GM18511 (cell line): ENCODE data around the gene CGB2.
"Not testable (repeated sequence)": the region's sequence is repeated elsewhere in the genome, so short reads cannot be mapped to it uniquely, and the experiment has no call there.

Experiments used
- ATAC-seq: cut with Tn5 transposase; IDR thresholded peaks from one replicate; pipeline ENCODE4 v1.9.1; 2021; ENCODE audit warnings: mild to moderate bottlenecking, moderate library complexity; ENCODE audit not compliant: unreplicated experiment

The CGB2 gene

DNA sequence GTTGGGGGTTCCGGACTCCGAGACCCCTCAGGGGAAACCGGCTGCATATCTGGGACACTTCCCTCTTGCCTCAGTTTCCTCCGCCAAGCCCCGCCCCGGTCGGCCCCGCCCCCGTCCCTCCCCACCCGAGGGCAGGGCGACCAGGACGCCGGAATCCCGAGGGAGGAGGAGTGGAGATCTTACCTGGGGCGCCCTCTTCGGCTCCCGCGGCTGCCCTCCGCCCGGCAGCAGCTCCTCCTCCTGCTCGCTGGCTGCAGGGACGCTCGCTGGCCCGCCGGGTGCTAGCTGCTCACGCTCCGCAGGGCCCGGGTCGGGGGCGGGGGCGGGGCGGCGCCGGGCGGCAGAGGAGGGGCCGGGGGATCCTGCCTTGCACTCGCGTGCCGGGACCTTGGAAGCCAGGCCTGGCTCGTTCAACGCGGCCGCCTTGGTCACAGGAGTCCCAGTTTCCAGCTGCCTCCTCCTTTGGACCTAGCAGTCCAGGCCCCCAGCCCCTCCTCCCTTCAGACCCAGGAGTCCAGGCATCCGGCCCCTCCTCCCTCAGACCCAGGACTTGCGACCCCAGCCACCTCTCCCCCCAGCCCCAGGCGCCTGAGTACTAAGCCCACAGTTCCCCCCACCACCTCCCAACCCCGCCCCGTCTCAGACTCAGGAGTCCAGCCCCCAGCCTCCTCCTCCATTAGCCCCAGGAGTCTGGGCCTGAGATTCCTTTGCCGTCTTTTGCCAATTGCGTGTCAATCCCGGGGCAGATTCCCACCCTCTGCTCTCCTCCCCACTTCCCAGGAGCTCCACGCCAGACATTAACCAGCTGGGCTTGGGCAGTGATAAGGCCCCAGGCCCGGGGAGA lies 33.3 kb downstream of the CGB2 start, which contains the start of gene NTF4:
Gene NTF4, minus strand, starts transcription at position 51 of the 844 bp plus-strand sequence. CDS start 2,821 bp downstream, outside the sequence.
- no peak for ATAC-seq

DNA sequence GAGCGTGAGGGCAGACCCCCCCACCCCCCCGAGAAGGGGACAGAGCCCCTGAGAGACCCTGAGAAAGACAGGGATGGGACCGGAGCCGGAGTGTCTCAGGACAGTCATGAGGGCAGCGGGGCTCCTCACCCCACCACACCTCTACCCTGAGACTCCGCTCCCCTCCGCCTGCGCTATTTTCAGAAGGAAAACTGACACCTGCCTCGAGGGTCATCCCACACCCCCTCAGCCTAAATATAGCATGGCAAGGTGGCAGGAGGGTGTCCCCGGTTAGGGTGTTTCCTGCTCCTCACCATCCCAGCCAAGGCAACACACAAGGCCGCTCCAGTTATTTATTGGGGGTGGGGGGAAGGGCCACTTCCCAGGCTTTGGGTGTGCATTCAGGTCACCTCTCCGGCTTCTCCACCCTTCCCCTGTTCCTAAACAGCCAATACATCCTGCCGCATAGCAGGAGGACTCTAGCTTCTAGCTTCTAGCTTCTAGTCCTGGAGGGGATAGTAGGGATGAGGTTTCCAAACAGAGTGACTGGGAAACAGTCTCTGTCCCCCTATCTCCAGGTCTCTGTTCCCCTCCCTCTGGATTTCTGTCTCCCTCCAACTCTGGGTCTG lies 34.3 kb downstream of the CGB2 start:
- no peak for ATAC-seq

DNA sequence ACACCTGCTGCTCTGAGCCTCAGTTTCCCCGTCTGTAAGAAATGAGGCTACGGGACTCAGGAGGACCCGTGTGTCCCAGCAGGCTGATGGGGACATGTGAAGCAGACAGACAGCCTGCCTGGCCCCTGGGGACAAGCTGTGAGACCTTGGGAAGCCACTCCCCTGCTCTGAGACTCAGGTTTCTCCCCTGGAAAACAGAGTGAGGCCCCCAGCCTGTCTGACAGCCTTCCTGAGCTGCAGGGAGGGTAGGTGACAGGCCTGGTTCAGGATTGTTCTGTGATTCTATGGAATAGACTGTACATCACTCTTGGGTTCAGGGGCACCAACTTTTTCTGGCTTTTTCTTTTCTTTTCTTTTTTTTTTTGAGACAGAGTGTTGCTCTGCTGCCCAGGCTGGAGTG lies 35.9 kb downstream of the CGB2 start:
- ATAC-seq, result no peak

DNA sequence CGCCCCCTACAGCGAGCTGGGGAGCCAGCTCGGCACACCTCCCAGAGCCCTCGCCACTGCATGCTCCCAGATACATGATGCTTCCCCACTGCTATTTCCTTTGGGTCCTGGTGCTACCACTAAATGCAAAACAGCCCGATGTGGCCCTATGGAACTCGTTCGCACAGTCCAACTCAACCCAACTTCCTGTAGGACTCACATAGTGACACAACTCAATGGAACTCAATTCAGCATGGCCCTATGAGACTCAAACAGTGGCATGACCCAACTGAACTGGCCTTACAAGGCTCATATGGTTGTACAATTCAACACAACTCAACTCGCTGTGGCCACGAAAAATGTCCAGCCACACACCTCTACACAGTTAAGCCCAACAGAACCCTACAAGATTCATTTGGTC lies 37.3 kb downstream of the CGB2 start:
- ATAC-seq, result no peak

DNA sequence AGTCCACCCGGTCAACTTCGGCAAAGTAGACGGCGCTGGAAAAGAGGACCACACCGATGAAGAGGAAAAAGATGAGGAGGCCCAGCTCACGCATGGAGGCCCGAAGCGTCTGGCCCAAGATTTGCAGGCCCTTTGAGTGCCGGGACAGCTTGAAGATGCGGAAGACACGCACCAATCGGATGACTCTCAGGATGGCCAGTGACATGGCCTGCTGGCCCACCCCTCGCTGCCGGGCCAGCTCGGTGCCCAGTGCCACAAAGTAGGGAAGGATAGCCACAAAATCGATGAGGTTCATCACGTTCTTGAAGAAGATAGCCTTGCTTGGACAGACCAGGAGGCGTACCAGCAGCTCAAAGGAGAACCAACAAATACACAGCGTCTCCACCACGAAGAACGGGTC lies 38.7 kb downstream of the CGB2 start:
- no peak for ATAC-seq

DNA sequence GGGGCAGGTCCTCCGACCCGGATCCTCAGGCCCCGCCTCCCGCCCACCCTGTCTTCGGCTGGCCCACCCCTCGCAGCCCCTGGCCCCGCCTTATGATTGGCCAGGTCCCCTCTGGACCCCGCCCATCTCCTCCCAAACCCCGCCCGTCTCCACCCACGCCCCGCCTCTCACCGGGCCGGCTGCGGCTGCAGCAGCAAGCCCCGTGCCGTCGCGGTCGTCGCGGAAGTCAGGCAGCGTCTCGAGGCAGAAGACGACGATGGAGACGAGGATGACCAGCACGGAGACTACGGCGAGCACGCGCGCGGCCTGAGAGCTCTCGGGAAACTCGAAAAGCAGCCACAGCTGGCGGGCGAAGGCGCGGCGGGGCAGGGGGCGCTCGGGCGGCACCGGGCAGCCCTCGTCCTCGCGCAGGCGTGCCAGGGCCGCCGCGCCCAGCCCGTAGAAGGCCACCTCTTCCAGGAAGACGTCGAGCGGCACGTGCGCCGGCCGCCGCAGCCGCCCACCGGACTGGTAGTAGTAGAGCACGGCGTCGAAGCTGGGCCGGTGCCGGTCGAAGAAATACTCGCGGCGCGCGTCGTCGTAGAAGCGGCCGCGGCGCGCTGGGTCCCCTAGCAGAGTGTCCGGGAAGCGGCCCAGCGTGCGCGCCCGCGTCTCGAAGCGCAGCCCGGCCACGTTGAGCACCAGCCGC lies 40.3 kb downstream of the CGB2 start:
- ATAC-seq, result no peak

DNA sequence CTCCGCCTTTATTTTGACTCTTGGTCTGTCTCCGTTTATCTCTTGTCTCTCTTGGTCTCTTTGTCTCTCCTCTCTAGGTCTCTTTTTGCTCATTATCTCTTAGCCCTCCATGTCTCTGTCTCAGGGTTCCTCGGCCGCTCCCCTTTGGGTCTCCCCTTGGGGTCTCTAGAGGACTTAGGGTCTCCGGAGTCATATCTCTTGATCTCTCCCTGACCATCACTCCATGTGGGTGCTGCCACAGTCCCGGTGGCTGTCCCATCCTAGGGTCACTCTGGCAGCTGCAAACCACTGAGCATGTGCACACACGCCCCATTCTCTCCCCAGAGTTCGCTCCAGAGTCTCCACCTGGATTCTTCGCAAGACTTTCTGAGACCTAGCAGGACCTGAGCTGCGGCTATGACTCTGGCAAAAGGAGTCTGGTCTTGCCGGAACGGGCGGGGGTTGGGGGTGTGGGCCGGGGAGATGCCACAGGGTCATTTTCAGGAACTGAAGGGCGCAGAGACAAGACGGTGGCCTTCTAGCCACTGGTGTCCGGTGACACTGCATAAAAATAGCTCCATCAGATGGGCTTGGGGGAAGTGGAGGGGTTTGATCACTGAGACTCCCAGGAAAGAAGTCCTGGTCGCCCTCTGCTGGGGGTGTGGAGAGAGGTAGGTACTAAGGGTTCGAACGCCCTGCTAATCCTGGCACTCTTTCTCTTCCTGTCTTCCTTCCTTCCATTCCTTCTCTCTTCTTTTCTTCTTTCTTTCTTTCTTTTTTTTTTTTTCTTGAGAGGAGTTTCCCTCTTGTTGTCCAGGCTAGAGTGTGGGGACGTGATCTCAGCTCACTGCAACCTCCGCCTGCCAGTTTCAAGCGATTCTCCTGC lies 42.1 kb downstream of the CGB2 start:
- no peak for ATAC-seq

DNA sequence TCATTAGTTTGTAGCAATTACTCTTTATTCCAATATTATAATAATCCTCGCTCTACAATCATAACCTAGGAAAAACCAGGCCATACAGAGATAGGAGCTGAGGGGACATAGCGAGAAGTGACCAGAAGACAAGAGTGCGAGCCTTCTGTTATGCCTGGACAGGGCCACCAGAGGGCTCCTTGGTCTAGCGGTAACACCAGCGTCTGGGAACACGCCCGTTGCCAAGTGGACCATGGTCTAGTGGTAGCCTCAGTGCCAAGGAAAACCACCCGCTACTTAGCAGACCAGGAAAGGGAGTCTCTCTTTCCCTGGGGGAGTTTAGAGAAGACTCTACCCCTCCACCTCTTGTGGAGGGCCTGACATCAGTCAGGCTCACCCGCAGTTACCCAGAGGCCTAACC lies 43.2 kb downstream of the CGB2 start:
- ATAC-seq, result not testable (repeated sequence)

DNA sequence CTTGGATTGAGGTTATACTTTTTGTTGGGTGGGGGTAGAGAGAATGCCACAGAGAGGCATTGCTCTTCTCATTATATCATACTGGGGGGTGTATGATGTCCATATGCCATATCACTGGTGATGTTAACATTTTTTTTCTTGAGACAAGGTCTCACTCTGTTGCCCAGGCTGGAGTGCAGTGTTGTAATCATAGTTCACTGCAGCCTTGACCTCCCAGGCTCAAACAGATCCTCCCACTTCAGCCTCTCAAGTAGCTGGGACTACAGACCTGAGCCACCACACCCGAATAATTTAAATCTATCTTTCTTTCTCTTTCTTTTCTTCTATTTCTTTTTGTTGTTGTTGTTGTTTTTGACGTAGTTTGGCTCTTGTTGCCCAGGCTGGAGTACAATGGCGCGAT lies 48.7 kb downstream of the CGB2 start:
- no peak for ATAC-seq

DNA sequence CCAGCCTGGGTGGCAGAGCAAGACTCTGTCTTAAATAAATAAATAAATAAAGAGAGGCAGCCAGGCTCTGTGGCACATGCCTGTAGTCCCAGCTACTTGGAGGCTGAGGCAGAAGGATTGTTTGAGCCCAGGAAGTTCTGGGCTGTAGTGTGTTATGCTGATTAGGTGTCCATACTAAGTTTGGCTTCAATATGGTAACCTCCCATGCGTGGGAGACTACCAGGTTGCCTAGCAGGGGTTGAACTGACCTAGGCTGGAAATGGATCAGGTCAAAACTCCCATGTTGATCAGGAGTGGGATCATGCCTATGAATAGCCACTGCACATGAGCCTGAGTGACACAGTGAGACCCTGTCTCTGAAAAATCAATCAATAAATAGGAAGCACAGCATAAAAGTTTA lies 49.6 kb downstream of the CGB2 start:
- no peak for ATAC-seq
